BLaER1 treated with 17β-estradiol and CSF1 and Interleukin-3, amounts not matched to agents 10 nM and 100 nM (cell line): ENCODE measurements around the gene ZNF644.

Experiments
- H3K27ac ChIP-seq, 11 experiments: shearing (Covaris generic); formaldehyde crosslinking; 2 replicates each; pipeline ENCODE4 v1.8.1; 2022
- H3K27me3 ChIP-seq, 11 experiments: shearing (Covaris generic); formaldehyde crosslinking; 2 replicates each; pipeline ENCODE4 v1.8.1; 2022
- H3K36me3 ChIP-seq, 11 experiments: shearing (Covaris generic); formaldehyde crosslinking; 2 replicates each; pipeline ENCODE4 v1.8.1; 2022
- H3K4me1 ChIP-seq, 10 experiments: shearing (Covaris generic); formaldehyde crosslinking; 2 replicates each; pipeline ENCODE4 v1.8.1; 2022
- H3K4me2 ChIP-seq, 11 experiments: shearing (Covaris generic); formaldehyde crosslinking; 2 replicates each; pipeline ENCODE4 v1.8.1; 2022
- H3K4me3 ChIP-seq, 10 experiments: shearing (Covaris generic); formaldehyde crosslinking; 2 replicates each; pipeline ENCODE4 v1.8.1; 2022
- H3K9ac ChIP-seq, 11 experiments: shearing (Covaris generic); formaldehyde crosslinking; 2 replicates each; pipeline ENCODE4 v1.8.1; 2022
- H3K9me3 ChIP-seq, 11 experiments: shearing (Covaris generic); formaldehyde crosslinking; replicated peaks in 1 of 11; 2 replicates each; pipeline ENCODE4 v1.8.1; 2022
- H4K20me1 ChIP-seq, 11 experiments: shearing (Covaris generic); formaldehyde crosslinking; 2 replicates each; pipeline ENCODE4 v1.8.1; 2022
- Cebpa-rat ChIP-seq, 11 experiments: shearing (Covaris generic); IDR thresholded peaks; 2 replicates each; pipeline ENCODE4 v1.8.1; 2022

The ZNF644 gene

DNA sequence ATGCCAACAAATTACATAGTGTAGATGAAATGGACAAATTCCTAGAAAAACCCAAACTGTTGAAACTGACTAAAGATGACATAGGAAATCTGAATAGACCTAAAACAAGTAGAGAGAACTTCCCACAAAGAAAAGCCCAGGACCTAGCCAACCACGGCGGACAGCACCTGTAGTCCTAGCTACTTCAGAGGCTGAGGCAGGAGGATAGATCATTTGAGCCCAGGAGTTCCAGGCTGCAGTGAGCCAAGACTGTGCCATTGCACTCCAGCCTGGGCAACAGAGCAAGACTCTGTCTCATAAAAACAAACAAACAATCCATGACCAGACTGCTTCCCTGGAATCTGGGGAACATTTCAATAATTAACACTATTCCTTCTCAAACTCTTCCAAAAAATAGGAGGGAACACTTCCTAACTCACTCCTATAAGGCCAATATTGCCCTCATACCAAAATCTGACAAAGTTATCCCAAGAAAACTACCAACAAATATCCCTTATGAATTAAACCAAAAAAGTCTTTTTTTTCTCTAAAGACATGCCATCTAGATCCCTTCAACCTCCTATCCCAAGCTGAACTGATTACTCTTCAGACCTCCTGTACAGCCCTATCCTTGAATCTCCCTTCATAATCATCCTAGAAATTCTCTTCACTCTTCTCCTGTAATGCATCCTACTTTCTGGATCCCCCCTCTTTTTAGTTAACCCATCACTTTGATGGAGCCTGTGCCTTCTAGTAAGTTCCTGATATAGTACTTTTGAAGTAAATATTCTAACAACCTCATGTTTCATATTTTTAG lies 15.5 kb downstream of the ZNF644 start:
- Histone ChIP-seq H3K27ac (no peak overlapping the region), H3K9me3 (peaks cover 19 to 82% (median 72%) of the 10 kb centered on the region in 11 experiments; a peak in 20 of 22 replicates), H3K27me3 (no peaks in the 10 kb centered on the region), H4K20me1 (peaks cover 21 to 78% (median 66%) of the 10 kb centered on the region in 11 experiments; a peak in 20 of 22 replicates), H3K4me3 (no peak overlapping the region), H3K9ac (no peak overlapping the region), H3K36me3 (peaks cover 19 to 73% (median 60%) of the 10 kb centered on the region in 11 experiments; a peak in 21 of 22 replicates), H3K4me2 (no peak overlapping the region), H3K4me1 (0 out of 20 replicates have a peak, but pooled peaks cover 0 to 4% (median 0%) of the 10 kb centered on the region in 10 experiments)
- TF ChIP-seq Cebpa-rat (IDR thresholded peaks at IDR 0.05), result no peak

- no peak for TF ChIP-seq Cebpa-rat (IDR thresholded peaks at IDR 0.05)
- peaks cover 19 to 85% (median 76%) of the 10 kb centered on the region in 11 experiments; a peak in 20 of 22 replicates for H3K9me3 ChIP-seq
- no peak overlapping the region for H3K9ac ChIP-seq
- peaks cover 21 to 68% (median 56%) of the 10 kb centered on the region in 11 experiments; a peak in 19 of 22 replicates for H4K20me1 ChIP-seq
- H3K27ac ChIP-seq, result no peak overlapping the region
- H3K27me3 ChIP-seq, result no peaks in the 10 kb centered on the region
- 0 out of 20 replicates have a peak, but pooled peaks cover 0 to 4% (median 0%) of the 10 kb centered on the region in 10 experiments for H3K4me1 ChIP-seq
- peaks cover 19 to 68% (median 57%) of the 10 kb centered on the region in 11 experiments; a peak in 21 of 22 replicates for H3K36me3 ChIP-seq
- H3K4me3 ChIP-seq, result no peak overlapping the region; a peak in 1 of 20 replicates
- no peak overlapping the region for H3K4me2 ChIP-seq
These were observed 16.6 kb downstream of the ZNF644 start for GRCh38 chr1:91005285-91005684.

- Histone ChIP-seq H3K4me1 (0 out of 20 replicates have a peak, but pooled peaks cover 0 to 4% (median 0%) of the 10 kb centered on the region in 10 experiments), H3K4me3 (no peak overlapping the region), H3K27me3 (no peaks in the 10 kb centered on the region), H3K9ac (no peak overlapping the region), H4K20me1 (peaks cover 18 to 62% (median 45%) of the 10 kb centered on the region in 11 experiments; a peak in 17 of 22 replicates), H3K9me3 (peaks cover 23 to 90% (median 84%) of the 10 kb centered on the region in 11 experiments; a peak in 20 of 22 replicates), H3K27ac (no peak overlapping the region), H3K36me3 (peaks cover 19 to 66% (median 52%) of the 10 kb centered on the region in 11 experiments; a peak in 21 of 22 replicates), H3K4me2 (no peak overlapping the region)
- TF ChIP-seq Cebpa-rat (IDR thresholded peaks at IDR 0.05), result no peak
These were observed 17.7 kb downstream of the ZNF644 start for GRCh38 chr1:91004145-91004544.

- Histone ChIP-seq H3K4me1 (peaks cover 0 to 15% (median 0%) of the 10 kb centered on the region in 10 experiments; a peak in 3 of 20 replicates), H3K9ac (no peak overlapping the region), H3K9me3 (peaks cover 36 to 94% (median 89%) of the 10 kb centered on the region in 11 experiments), H4K20me1 (peaks cover 19 to 78% (median 50%) of the 10 kb centered on the region in 11 experiments; a peak in 19 of 22 replicates), H3K27me3 (no peaks in the 10 kb centered on the region), H3K27ac (no peak overlapping the region), H3K36me3 (peaks cover 25 to 79% (median 73%) of the 10 kb centered on the region in 11 experiments), H3K4me3 (peak overlapping the region in 1 of 10 experiments; percentile 21; a peak in 1 of 20 replicates), H3K4me2 (peak overlapping the region in 1 of 11 experiments; percentile 36; a peak in 1 of 22 replicates)
- no peak for TF ChIP-seq Cebpa-rat (IDR thresholded peaks at IDR 0.05)
These were observed 25.0 kb downstream of the ZNF644 start for GRCh38 chr1:90996742-90997413.

DNA sequence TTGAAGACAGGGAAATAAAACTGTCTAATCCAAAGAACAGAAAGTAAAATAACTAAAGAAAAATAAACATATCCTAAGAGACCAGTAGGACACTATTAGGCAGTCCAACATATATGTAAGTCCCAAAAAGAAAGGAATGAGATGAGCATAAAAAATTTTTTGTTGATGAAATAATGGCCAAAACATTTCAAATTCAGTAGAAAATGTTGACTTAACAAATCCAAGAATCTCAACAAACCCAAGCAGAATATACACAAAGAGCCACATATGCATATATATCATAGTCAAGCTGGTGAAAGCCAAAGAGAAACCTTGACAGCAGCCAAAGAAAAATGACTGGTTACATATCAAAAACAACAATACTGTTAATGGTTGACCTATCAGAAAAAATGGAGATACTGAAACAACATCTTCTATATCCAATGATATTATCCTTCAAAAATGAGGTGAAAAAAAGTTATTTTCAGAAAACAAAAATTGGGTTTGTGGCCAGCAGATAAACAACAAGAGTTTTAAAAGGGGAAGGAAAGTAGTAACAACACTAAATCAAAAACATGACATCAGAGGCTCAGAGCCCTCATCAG lies 26.4 kb downstream of the ZNF644 start:
- Histone ChIP-seq H3K9ac (no peak overlapping the region), H3K27ac (no peak overlapping the region), H3K36me3 (peaks cover 25 to 93% (median 86%) of the 10 kb centered on the region in 11 experiments), H3K9me3 (peaks cover 33 to 99% (median 96%) of the 10 kb centered on the region in 11 experiments), H4K20me1 (peaks cover 26 to 92% (median 63%) of the 10 kb centered on the region in 11 experiments; a peak in 20 of 22 replicates), H3K4me2 (0 out of 22 replicates have a peak overlapping the region, but pooled peaks of 1 of the 11 experiments have one; percentile 2), H3K27me3 (no peaks in the 10 kb centered on the region), H3K4me1 (peaks cover 0 to 27% (median 0%) of the 10 kb centered on the region in 10 experiments; a peak in 8 of 20 replicates), H3K4me3 (no peak overlapping the region)
- TF ChIP-seq Cebpa-rat (IDR thresholded peaks at IDR 0.05), result no peak

- Histone ChIP-seq H3K4me1 (peaks cover 0 to 37% (median 0%) of the 10 kb centered on the region in 10 experiments; a peak in 8 of 20 replicates), H3K9ac (no peak overlapping the region), H3K27me3 (no peaks in the 10 kb centered on the region), H3K4me2 (no peak overlapping the region), H4K20me1 (peaks cover 29 to 100% (median 72%) of the 10 kb centered on the region in 11 experiments; a peak in 20 of 22 replicates), H3K4me3 (no peak overlapping the region), H3K36me3 (peaks cover 25 to 99% (median 95%) of the 10 kb centered on the region in 11 experiments), H3K9me3 (peaks cover 33 to 100% (median 97%) of the 10 kb centered on the region in 11 experiments), H3K27ac (no peak overlapping the region)
- no peak for TF ChIP-seq Cebpa-rat (IDR thresholded peaks at IDR 0.05)
These were observed 27.4 kb downstream of the ZNF644 start for GRCh38 chr1:90994461-90994860.

GRCh38 chr1:90993245-90993644 lies 28.6 kb downstream of the ZNF644 start:
- Histone ChIP-seq H3K4me1 (peaks cover 0 to 44% (median 0%) of the 10 kb centered on the region in 10 experiments; a peak in 8 of 20 replicates), H4K20me1 (peaks cover 29 to 100% (median 77%) of the 10 kb centered on the region in 11 experiments; a peak in 20 of 22 replicates), H3K9ac (no peak overlapping the region), H3K27me3 (no peaks in the 10 kb centered on the region), H3K4me2 (no peak overlapping the region), H3K27ac (no peak overlapping the region), H3K36me3 (peaks cover 22 to 100% (median 95%) of the 10 kb centered on the region in 11 experiments), H3K9me3 (peaks cover 33 to 100% (median 97%) of the 10 kb centered on the region in 11 experiments), H3K4me3 (no peak overlapping the region)
- TF ChIP-seq Cebpa-rat (IDR thresholded peaks at IDR 0.05), result no peak

DNA sequence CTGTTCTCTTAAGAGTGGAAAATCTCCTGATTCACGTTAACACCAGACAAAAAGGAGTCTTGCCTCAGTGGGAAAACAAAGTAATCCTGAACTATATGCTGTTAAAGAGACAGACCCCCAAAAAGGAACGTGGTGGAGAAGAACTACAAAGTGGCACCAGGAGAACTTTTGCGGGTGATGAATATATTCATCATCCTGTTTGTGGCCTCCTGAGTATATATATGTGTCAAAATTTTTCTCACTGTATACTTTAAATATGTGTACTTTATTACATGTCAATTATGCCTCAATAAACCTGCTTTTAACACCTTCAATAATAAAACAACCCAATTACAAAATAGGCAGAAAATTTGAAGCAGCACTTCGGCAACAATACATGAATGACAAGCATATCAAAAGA lies 31.1 kb downstream of the ZNF644 start:
- peaks cover 18 to 90% (median 84%) of the 10 kb centered on the region in 11 experiments for H3K9me3 ChIP-seq
- TF ChIP-seq Cebpa-rat (IDR thresholded peaks at IDR 0.05), result no peak
- H3K36me3 ChIP-seq, result peaks cover 12 to 90% (median 76%) of the 10 kb centered on the region in 11 experiments; a peak in 21 of 22 replicates

More for the DNA sequence above, 31.1 kb downstream of the ZNF644 start:
- Histone ChIP-seq H3K27ac (peak overlapping the region in 2 of 11 experiments; percentile 8 to 34; a peak in 2 of 22 replicates), H3K4me2 (peak overlapping the region in 3 of 11 experiments; percentile 22 to 64 (median 56); a peak in 7 of 22 replicates), H3K4me3 (no peak overlapping the region), H3K9ac (no peak overlapping the region), H3K4me1 (peaks cover 0 to 55% (median 9%) of the 10 kb centered on the region in 10 experiments; a peak in 10 of 20 replicates), H3K27me3 (no peaks in the 10 kb centered on the region), H4K20me1 (peaks cover 24 to 100% (median 84%) of the 10 kb centered on the region in 11 experiments; a peak in 19 of 22 replicates)
